Measurements from ENCODE around the gene CARD10. TPM values are rescaled to one million over a fixed set of nuclear protein-coding genes. Genes with fewer than 3 reads are reported as not detected.

CARD10 gene
- total and polyA plus RNA-seq, 2 of the 13 experiments (the other 11 are each of a cell fraction or from before 2014, with no cell fraction given), result 35.2 to 55.8 TPM

- TF ChIP-seq PLSCR1 (CRISPR knock-in tag; IDR thresholded peaks at IDR 0.05; ENCODE audit: borderline replicate concordance) (no peak; the same call in 1 of the 2 replicates), NRL (CRISPR knock-in tag; IDR thresholded peaks at IDR 0.05; ENCODE audit: borderline replicate concordance) (no peak; the same call in 1 of the 2 replicates), ZNF17 (CRISPR knock-in tag; IDR thresholded peaks at IDR 0.05) (no peak), MED8 (CRISPR knock-in tag; IDR thresholded peaks at IDR 0.05; ENCODE audit: insufficient replicate concordance) (peak; percentile 95), TRIM24 (CRISPR knock-in tag; IDR thresholded peaks at IDR 0.05) (peak; percentile 96), HNRNPL (IDR thresholded peaks at IDR 0.05; ENCODE audit: low read depth, low read length) (peak; percentile 92), ZFP37 (CRISPR knock-in tag; IDR thresholded peaks at IDR 0.05; ENCODE audit: borderline replicate concordance) (no peak), ZEB1 (IDR thresholded peaks at IDR 0.05; ENCODE audit: insufficient replicate concordance, low read depth) (peak; percentile 90), ZBTB26 (CRISPR knock-in tag; IDR thresholded peaks at IDR 0.05; ENCODE audit: borderline replicate concordance) (peak; percentile 82), ZKSCAN8 (CRISPR knock-in tag; IDR thresholded peaks at IDR 0.05; ENCODE audit: borderline replicate concordance) (peak; percentile 74; the same call in 1 of the 2 replicates), CHCHD3 (CRISPR knock-in tag; IDR thresholded peaks at IDR 0.05) (no peak), ZNF382 (CRISPR knock-in tag; IDR thresholded peaks at IDR 0.05; ENCODE audit: borderline replicate concordance) (no peak), SOX6 (IDR thresholded peaks at IDR 0.05) (no peak), SOX6 (CRISPR knock-in tag; IDR thresholded peaks at IDR 0.05) (peak; percentile 96), PHB2 (IDR thresholded peaks at IDR 0.05; ENCODE audit: partially characterized antibody) (no peak), AGO2 (optimal IDR thresholded peaks at IDR 0.05; ENCODE audit: low read depth, low read length) (no peak), ZNF598 (CRISPR knock-in tag; IDR thresholded peaks at IDR 0.05; ENCODE audit: borderline replicate concordance) (0 out of 2 replicates have a peak, but pooled peaks have one; percentile 13), PHF20 (CRISPR knock-in tag; IDR thresholded peaks at IDR 0.05) (peak; percentile 58; the same call in 1 of the 2 replicates), ZNF577 (CRISPR knock-in tag; IDR thresholded peaks at IDR 0.05; ENCODE audit: borderline replicate concordance, low read depth) (no peak), ZNF446 (CRISPR knock-in tag; IDR thresholded peaks at IDR 0.05) (peak; percentile 68; the same call in 1 of the 2 replicates), GPN1 (CRISPR knock-in tag; IDR thresholded peaks at IDR 0.05; ENCODE audit: borderline replicate concordance) (0 out of 2 replicates have a peak, but pooled peaks have one; percentile 2), ZNF205 (CRISPR knock-in tag; IDR thresholded peaks at IDR 0.05) (peak; percentile 65; the same call in 1 of the 2 replicates), ZNF501 (CRISPR knock-in tag; IDR thresholded peaks at IDR 0.05) (no peak; the same call in 1 of the 2 replicates)
- TF ChIP-seq, protein P1, sequence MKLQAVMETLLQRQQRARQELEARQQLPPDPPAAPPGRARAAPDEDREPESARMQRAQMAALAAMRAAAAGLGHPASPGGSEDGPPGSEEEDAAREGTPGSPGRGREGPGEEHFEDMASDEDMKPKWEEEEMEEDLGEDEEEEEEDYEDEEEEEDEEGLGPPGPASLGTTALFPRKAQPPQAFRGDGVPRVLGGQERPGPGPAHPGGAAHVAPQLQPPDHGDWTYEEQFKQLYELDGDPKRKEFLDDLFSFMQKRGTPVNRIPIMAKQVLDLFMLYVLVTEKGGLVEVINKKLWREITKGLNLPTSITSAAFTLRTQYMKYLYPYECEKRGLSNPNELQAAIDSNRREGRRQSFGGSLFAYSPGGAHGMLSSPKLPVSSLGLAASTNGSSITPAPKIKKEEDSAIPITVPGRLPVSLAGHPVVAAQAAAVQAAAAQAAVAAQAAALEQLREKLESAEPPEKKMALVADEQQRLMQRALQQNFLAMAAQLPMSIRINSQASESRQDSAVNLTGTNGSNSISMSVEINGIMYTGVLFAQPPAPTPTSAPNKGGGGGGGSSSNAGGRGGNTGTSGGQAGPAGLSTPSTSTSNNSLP (IDR thresholded peaks at IDR 0.05; ENCODE audit: low read depth, low read length), result no peak
- TF ChIP-seq, protein P2, sequence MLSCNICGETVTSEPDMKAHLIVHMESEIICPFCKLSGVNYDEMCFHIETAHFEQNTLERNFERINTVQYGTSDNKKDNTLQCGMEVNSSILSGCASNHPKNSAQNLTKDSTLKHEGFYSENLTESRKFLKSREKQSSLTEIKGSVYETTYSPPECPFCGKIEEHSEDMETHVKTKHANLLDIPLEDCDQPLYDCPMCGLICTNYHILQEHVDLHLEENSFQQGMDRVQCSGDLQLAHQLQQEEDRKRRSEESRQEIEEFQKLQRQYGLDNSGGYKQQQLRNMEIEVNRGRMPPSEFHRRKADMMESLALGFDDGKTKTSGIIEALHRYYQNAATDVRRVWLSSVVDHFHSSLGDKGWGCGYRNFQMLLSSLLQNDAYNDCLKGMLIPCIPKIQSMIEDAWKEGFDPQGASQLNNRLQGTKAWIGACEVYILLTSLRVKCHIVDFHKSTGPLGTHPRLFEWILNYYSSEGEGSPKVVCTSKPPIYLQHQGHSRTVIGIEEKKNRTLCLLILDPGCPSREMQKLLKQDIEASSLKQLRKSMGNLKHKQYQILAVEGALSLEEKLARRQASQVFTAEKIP (CRISPR knock-in tag; IDR thresholded peaks at IDR 0.05; ENCODE audit: borderline replicate concordance), result no peak
Observed at GRCh38 chr22:37545703-37546436, 26.7 kb upstream of the CARD10 start (continued).

Measured in HepG2 (cell line).